Ascending aorta (tissue), 2 donors: ENCODE results near the gene KYAT1. TPM values are rescaled to one million over a fixed set of nuclear protein-coding genes. Genes with fewer than 3 reads are reported as not detected.
"Not testable (repeated sequence)": the region's sequence is repeated elsewhere in the genome, so short reads cannot be mapped to it uniquely, and the experiment has no call there.

Experiments used
- DNase-seq, 2 donors: peaks; one replicate each; pipeline ENCODE4 v3.0.0-alpha.2; 2019; ENCODE audit warnings: low spot score in 2 of 2
- H3K27ac ChIP-seq, 2 donors: fragments of 200-600 bp; sonication (generic); one replicate each; pipeline ENCODE4 v1.5.1; 2016 to 2017; ENCODE audit warnings: mild to moderate bottlenecking in 1 of 2
- H3K27me3 ChIP-seq: fragments of 200-600 bp; sonication (generic); one replicate; pipeline ENCODE4 v1.5.1; 2017
- H3K36me3 ChIP-seq, 2 donors: fragments of 200-600 bp; sonication (generic); one replicate each; pipeline ENCODE4 v1.5.1; 2016
- H3K4me1 ChIP-seq, 2 donors: fragments of 200-600 bp; sonication (generic); one replicate each; pipeline ENCODE4 v1.5.1; 2016 to 2017; ENCODE audit warnings: mild to moderate bottlenecking in 1 of 2
- H3K4me3 ChIP-seq, 2 donors: fragments of 200-600 bp; sonication (generic); one replicate each; pipeline ENCODE4 v1.5.1; 2016 to 2017; ENCODE audit warnings: mild to moderate bottlenecking in 1 of 2
- H3K9me3 ChIP-seq, 2 donors: fragments of 200-600 bp; sonication (generic); one replicate each; pipeline ENCODE4 v1.5.1; 2016
- intact Hi-C: fragments of 100-400 bp; cut with DNase I; formaldehyde crosslinking; loops from one replicate; pipeline ENCODE4 v1.15.1; 2023
- total RNA-seq: library from RNA; depleted of rRNA; stranded (reverse); fragments of >200 nt; gene quantifications from one replicate; pipeline ENCODE4 v1.1.0, GENCODE V29; 2016
- TF ChIP-seq, protein P1 (sequence below), 3 experiments: fragments of 200-600 bp in 2 of 3; fragments of 450-650 bp in 1 of 3; sonication (generic) in 2 of 3; IDR thresholded peaks; one replicate each; pipeline ENCODE4 v1.5.1; 2016 to 2019; ENCODE audit warnings: antibody characterized with exemption in 3 of 3, mild to moderate bottlenecking in 1 of 3, moderate library complexity in 1 of 3

Gene KYAT1
- total RNA-seq, 1 donor from 2014 or later: 4.9 TPM

DNA sequence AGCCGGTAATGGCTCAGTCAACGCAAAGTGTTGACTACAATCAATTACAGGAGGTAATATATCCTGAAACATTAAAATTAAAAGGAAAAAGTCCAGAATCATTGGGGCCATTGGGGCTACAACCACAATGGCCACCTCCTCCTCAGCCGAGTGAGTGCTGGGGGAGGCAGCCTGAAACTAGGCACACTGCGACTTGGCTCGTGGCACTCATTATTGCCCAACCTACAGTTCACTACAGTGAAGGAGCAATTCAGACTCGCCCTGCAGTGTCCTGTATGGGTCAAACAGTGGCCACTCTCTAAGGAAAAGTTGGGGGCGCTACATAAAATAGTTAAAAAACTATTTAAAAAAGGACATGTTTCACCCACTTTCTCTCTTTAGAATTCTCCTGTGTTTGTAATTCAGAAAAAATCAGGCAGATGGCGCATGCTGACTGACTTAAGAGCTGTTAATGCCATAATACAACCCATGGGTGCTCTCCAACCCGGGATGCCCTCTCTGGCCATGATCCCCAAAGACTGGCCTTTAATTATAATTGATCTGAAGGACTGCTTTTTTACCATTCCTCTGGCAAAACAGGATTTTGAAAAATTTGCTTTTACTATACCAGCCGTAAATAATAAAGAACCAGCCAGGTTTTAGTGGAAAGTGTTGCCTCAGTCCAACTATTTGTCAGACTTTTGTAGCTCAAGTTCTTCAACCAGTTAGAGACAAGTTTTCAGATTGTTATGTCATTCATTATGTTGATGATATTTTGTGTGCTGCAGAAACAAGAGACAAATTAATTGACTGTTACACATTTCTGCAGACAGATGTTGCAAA lies 29.8 kb downstream of the KYAT1 start:
- DNase-seq, H3K4me3 ChIP-seq, H3K9me3 ChIP-seq, H3K4me1 ChIP-seq, H3K27me3 ChIP-seq, H3K36me3 ChIP-seq, H3K27ac ChIP-seq: not testable (repeated sequence)
- intact Hi-C loops: loop anchor here (1.0 kb wide), 1 partner anchor 76 kb away; no protein-coding TSS in a partner anchor
- TF ChIP-seq, protein P1, sequence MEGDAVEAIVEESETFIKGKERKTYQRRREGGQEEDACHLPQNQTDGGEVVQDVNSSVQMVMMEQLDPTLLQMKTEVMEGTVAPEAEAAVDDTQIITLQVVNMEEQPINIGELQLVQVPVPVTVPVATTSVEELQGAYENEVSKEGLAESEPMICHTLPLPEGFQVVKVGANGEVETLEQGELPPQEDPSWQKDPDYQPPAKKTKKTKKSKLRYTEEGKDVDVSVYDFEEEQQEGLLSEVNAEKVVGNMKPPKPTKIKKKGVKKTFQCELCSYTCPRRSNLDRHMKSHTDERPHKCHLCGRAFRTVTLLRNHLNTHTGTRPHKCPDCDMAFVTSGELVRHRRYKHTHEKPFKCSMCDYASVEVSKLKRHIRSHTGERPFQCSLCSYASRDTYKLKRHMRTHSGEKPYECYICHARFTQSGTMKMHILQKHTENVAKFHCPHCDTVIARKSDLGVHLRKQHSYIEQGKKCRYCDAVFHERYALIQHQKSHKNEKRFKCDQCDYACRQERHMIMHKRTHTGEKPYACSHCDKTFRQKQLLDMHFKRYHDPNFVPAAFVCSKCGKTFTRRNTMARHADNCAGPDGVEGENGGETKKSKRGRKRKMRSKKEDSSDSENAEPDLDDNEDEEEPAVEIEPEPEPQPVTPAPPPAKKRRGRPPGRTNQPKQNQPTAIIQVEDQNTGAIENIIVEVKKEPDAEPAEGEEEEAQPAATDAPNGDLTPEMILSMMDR (IDR thresholded peaks at IDR 0.05): peak; percentile 47 to 64 (median 63)

DNA sequence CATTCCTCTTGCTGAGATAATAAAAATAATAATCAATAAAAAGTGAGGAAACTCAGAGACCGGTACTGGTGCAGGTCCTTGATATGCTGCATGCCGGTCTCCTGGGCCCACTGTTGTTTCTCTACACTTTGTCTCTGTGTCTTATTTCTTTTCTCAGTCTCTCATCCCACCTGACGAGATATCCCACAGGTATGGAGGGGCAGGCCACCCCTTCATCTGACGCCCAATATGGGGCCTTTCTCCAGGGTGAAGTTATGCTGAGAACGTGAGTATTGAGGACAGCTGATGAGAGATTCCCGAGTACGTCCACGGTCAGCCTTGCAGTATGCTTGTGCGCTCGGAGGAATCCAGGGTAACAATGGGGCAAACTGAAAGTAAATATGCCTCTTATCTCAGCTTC lies 30.7 kb downstream of the KYAT1 start:
- H3K4me3 ChIP-seq, H3K27me3 ChIP-seq, H3K36me3 ChIP-seq, H3K4me1 ChIP-seq, H3K27ac ChIP-seq, intact Hi-C loops, H3K9me3 ChIP-seq, DNase-seq: not testable (repeated sequence)

DNA sequence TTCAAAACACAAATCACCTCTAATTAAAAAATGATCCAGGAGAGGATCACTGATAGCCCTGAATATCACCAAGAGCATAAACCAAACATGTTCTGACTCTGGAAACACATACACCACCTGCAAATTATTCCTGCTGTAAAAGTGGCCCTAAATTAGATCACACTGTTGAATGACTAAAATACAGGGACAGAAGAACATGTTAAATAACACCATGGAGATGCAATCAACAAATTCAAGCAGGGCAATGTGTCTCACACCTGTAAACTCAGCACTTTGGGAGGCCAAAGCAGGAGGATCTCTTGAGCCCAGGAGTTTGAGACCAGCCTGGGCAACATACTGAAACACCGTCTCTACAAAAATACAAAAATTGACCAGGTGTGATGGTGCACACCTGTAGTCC lies 33.9 kb downstream of the KYAT1 start:
- intact Hi-C loops: no loop called here
- Histone ChIP-seq H3K27ac (no peak overlapping the region), H3K4me3 (no peak overlapping the region), H3K36me3 (peaks cover 2 to 8% of the 10 kb centered on the region in 2 donors), H3K27me3 (no peaks in the 10 kb centered on the region), H3K9me3 (no peaks in the 10 kb centered on the region), H3K4me1 (no peaks in the 10 kb centered on the region)
- TF ChIP-seq, protein P1 (IDR thresholded peaks at IDR 0.05): no peak
- DNase-seq: no peak

DNA sequence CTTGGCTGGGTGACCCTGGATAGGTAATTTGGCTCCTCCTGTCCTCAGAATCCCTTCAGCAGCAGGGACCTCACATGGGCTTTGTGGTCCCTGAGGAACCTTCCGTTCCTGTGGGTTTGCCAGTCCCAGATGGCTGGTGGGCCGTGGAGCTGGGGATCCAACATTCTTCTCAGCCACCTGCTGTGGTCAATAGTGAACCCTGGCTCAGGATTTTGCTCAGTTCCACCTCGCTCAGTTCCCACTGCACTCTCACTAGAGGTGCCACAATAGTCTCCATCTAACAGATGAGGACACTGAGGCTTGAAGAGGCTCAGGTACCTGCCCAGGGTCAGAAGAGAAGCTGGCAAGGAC lies 35.1 kb downstream of the KYAT1 start:
- intact Hi-C loops: no loop called here
- H3K27me3 ChIP-seq: no peaks in the 10 kb centered on the region
- no peak for DNase-seq
- H3K4me1 ChIP-seq: no peaks in the 10 kb centered on the region
- H3K36me3 ChIP-seq: peaks cover 10 to 15% of the 10 kb centered on the region in 2 donors
- TF ChIP-seq, protein P1 (IDR thresholded peaks at IDR 0.05): no peak
- no peak overlapping the region for H3K27ac ChIP-seq
- H3K4me3 ChIP-seq: no peak overlapping the region
- no peaks in the 10 kb centered on the region for H3K9me3 ChIP-seq

DNA sequence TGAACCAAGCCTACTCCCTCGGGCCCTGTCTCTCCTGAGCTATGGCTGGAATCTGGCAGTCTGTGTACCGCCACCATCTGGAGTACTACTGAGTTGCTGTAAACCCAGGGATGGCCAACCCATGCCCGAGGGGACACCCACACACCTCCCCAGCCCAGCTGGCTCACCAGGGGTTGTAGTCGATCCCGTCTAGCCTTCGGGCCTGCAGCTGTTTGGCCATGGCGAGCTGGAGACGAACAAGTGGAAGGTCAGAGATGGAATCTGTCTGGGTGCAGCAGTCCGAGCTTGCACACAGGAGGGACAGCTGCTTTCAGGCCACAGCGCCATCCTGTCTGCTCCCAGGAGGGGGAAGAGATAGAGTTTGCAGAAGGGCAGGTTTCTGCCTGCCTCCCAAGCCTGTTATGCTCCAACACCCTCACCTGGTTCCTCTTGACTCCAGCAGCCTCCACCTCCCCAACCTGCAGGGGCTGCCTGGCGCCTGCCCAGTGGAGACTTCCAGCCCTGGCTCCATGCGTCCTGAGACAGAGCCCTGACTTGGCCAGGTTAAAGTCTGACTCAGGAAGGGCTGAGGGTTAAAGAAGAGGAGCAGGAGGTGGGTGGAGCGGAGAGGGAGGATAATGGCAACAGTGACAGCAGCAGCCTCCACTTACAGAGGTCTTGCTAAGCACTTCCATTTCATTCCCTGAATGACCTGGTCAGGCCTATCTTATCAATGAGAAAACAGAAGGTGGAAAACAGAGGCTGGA lies 36.4 kb downstream of the KYAT1 start:
- H3K4me1 ChIP-seq: no peaks in the 10 kb centered on the region
- intact Hi-C loops: no loop called here
- TF ChIP-seq, protein P1 (IDR thresholded peaks at IDR 0.05): no peak
- H3K4me3 ChIP-seq: no peak overlapping the region
- peaks cover 10 to 15% of the 10 kb centered on the region in 2 donors for H3K36me3 ChIP-seq
- DNase-seq: no peak
- no peak overlapping the region for H3K27ac ChIP-seq
- H3K27me3 ChIP-seq: no peaks in the 10 kb centered on the region
- no peaks in the 10 kb centered on the region for H3K9me3 ChIP-seq

DNA sequence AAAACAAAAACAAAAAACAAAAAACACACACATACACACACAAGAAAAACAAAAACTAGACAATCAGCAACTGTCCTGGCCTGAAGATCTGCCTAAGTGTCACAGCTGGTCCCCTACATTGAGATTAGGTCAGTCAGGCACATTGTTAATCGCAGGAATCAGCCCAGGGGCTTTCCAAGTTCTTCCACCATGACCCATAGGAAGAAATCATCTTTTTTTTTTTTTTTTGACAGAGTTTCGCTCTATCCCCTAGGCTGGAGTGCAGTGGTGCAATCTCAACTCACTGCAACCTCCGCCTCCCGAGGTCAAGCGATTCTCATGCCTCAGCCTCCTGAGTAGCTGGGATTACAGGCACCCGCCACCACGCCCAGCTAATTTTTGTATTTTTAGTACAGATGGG lies 38.6 kb downstream of the KYAT1 start:
- H3K9me3 ChIP-seq, H3K4me3 ChIP-seq, DNase-seq, H3K27me3 ChIP-seq, H3K27ac ChIP-seq, intact Hi-C loops, H3K4me1 ChIP-seq: not testable (repeated sequence)
- peaks cover 10 to 15% of the 10 kb centered on the region in 2 donors for H3K36me3 ChIP-seq
